HG03025 (cell line): ENCODE results near the gene PSMG1.
"Not testable (repeated sequence)": the region's sequence is repeated elsewhere in the genome, so short reads cannot be mapped to it uniquely, and the experiment has no call there.

Source experiments
- ATAC-seq: cut with Tn5 transposase; IDR thresholded peaks from one replicate; pipeline ENCODE4 v1.9.1; 2021; ENCODE audit warnings: mild to moderate bottlenecking, moderate library complexity; ENCODE audit not compliant: unreplicated experiment, low FRiP score

The PSMG1 gene, protein sequence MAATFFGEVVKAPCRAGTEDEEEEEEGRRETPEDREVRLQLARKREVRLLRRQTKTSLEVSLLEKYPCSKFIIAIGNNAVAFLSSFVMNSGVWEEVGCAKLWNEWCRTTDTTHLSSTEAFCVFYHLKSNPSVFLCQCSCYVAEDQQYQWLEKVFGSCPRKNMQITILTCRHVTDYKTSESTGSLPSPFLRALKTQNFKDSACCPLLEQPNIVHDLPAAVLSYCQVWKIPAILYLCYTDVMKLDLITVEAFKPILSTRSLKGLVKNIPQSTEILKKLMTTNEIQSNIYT

DNA sequence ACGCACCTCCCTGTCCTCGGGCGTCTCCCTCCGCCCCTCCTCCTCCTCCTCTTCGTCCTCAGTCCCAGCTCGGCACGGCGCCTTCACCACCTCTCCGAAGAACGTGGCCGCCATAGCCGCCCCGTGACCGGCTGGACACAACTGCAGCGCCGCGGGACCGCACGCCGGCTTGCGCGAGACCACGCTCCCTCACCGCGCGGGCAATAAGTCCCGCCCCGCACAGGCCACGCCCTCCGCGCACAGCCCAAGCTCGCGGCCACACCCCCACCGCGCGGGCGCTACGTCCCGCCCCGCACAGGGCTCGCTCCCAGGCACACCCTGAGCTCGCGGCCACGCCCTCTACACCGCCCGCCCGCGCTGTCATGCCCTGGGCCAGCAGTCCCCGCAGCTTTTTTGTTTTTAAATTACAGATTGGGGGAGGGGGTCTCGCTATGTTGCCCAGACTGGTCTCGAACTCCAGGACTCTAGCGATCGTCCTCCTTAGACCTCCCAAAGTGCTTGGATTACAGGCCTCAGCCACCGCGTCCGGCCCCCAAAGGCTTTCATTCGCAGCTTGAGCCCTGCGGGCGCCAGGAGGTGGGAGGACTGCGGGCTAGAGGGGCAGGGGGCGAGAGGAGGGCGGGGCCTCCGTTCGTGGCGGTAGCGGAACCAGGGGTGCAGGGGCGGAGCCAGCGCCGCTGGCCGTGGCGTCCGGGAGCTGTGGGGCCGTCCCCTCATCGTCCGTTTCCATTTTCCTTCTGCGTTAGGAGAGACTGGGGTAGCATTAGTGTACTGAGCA is at the start of gene PSMG1:
Gene PSMG1, minus strand, starts transcription at position 180 of the 778 bp plus-strand sequence. Its CDS starts 66 bp downstream, at position 114.
- ATAC-seq = peak; percentile 83

DNA sequence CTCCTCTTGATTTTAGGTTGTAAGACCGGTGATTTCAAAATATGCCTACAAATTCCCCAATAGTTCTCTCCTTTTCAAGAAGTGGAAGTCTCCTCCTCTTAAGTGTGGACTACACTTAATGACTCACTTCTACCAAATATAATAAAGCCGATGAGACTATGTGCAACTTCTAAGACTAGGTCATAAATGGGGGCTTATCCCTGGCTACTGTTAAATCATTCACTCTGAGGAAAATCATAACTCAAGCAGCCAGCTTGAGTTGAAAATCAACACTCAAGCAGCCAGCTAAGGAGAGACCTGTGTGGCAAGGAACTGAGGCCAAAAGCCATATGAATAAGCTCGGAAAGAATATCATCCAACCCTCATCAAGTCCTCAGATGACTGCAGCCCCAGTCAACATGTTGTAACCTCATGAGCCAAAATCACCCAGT is 49.6 kb upstream of the PSMG1 start:
- ATAC-seq = no peak

DNA sequence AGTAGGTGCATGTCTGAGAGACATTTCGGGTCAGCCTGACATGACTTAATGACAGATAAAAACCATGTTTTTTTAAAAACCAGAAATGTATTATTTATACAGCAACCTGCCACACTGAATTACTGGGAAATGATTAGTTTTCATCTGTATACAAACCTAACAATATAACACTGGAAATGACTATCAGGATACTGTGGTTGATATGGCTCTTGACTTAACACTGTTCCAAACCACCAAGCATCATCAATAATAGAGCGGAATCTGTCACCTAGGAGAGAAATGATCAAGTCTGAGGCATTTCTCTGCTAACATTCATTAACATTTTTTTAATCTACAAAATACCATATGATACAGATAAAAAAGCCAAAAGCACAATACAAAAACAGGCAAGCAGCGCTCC is 41.7 kb upstream of the PSMG1 start:
- ATAC-seq = no peak

DNA sequence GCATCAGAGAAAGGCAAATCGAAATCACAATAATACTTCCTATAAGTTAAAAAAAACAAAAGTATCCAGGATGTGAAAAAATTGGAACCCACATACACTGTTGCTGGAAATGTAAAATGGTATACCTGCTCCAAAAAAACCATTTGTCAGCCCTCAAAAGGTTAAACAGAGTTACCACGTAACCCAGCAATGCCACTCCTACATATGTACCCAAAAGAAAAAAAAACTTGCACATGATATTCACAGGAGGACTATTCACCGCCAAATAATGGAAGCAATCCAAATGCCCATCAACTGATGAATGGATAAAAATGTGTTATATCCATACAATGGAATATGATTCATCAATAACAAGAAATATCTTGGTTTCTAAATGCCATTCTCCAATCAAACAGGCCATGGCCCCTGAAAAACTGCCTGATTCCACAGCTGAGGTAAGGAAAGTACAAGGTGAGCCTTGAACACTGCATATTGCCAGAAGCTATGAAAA is 38.8 kb upstream of the PSMG1 start:
- ATAC-seq = no peak

DNA sequence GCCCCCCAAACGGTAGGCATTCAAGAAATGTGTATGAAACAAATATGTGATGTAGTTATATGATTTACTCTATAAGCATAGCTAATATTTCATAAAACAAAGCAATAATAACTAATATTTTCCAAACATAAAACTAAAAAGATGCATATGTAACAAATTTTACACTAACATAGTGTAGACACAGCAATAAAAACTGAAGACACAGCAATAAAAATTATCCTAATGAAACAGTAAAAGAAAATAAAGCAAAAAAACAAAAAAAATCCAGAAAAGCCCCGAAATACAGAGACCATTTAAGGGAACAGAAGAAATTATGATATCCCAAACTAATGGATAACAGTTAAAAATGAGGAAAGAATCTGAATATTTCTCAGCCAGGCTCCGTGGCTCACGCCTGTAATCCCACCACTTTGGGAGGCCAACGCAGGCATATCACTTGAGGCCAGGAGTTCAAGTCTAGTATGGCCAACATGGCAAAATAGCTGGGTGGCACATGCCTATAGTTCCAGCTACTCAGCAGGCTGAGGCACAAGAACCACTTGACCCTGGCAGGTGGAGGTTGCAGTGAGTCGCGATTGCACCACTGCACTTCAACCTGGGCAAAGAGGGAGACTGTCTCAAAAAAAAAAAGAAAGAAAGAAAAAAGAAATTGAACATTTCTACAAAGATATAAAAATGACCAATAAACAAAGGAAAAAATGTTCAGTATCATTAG is 38.2 kb upstream of the PSMG1 start:
- no peak for ATAC-seq

DNA sequence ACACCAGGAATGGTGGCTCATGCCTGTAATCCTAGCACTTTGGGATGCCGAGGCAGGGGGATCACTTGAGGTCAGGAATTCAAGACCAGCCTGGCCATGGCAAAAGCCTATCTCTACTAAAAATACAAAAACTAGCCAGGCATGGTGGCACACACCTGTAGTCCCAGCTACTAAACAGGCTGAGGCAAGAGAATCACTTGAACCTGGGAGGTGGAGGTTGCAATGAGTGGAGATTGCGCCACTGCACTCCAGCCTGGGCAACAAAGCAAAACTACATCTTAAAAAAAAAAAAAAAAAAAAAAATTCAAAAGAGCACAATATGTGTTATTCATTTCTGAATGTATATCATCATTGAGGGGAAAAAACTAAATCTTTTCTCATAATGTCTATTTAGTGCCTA is 37.6 kb upstream of the PSMG1 start:
- not testable (repeated sequence) for ATAC-seq

DNA sequence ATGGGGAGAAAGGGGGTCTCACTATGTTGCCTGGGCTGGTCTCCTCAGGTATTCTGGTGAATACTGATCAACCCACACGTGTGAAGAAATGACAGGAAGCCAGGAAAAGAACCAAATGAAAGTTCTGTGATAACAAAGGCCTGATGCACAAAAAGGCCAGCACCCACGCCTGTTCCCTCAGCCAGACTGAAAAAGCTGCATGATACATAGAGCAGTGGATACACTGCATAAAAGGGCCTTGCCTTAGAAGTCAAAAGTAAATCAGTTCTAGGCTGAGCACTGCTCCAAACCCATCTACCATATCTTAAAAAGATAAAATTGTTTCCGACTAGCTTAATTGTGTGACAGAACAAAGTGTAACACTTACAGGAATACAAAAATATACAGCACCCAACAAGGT is 36.9 kb upstream of the PSMG1 start:
- ATAC-seq = no peak

DNA sequence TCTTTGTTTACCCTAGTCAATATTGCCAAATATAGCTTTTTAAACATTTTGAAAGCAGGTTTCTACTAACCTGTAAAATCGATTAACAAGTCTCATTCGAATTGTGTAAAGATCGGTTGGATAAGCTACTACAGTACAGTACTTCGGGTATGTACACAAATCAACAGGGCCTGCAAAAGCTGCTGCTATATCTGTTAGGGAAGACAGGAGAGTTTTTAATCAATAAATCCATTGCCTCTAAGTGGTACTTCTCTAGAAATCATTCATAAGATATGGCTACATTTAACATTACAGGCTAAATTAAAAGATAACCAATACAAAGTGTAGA is 34.8 kb upstream of the PSMG1 start:
- ATAC-seq = no peak

DNA sequence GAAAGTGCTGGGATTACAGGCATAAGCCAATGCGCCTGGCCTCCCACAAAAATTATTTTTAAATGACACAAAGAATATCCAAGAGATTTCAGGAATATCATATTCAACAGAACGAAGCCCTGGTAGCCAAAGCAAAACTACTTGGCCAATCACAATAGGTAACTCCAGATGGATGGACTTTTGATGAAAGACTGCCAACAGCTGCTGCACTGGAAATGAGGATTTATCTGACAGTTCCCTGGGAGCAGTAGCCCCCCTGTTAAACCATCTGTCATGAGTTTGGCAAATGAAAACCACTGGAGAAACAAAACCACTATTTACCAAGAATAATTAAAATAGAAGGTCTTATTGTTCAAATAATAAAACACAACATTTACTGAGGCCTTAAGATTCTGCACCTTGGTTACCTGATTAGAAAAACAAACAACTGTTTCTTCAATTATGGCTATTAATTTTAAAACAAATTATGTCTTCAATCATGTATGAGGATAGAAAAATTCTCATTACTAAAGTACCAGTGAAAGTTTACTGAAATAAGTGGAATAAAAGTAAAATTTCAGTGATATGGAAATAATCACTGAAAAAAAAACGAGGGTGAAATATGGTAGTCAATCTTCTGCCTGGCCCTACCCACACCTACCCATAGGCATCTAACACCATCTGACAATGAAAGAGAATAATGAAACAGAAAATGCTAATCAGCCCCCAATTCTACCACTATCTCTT is 34.3 kb upstream of the PSMG1 start:
- ATAC-seq = no peak

DNA sequence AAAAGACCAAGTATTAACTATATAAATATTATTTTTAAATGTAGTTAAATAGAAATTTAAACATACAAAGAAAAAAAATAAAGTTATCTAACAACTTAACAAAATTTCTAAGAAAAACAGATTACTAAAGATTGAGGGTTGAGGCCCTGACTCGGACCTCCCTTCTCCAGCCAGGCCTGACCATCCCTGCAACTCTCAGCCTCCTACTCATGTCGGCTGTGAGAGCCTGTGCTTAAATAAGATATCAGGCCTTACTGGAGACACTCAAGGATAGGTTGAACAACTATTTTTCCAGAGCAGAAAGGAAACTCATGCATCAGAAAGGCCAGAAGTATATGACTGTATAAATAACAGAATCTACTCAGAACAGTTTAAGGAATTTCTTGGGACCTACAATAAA is 33.0 kb upstream of the PSMG1 start:
- ATAC-seq = no peak

DNA sequence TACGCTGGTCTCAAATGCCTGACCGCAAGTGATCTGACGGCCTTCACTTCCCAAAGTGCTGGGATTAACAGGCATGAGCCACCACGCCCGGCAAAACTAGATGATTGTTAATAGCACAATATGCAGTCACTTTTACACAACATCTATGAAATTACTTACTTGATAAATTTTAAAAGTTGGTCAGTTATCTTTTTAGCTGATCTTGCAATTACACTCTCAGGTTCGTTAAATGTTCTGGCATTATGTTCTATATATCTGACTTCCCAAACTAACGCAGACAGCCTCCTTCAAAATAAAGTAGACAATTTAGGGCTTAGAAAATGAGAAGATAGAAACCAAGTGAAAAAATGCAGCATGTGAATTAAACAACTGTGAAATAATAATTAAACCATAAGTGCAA is 31.8 kb upstream of the PSMG1 start:
- ATAC-seq = no peak

DNA sequence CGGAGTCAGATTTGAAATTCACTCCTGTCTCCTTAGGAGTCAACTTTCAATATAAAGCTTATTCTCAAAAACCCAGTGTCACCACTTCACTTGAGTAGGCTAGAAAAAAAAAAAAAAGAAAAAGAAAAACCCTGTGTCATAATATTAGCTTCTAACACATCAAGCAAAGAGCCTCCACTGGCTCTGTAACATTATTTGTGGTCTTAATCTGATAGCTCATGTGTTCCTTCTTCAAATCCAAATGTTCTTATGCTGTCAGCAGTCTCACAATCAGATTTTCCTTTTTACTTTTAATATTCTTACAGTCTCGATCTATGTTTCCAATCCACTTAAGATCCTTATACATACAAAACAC is 26.1 kb upstream of the PSMG1 start:
- ATAC-seq = no peak

DNA sequence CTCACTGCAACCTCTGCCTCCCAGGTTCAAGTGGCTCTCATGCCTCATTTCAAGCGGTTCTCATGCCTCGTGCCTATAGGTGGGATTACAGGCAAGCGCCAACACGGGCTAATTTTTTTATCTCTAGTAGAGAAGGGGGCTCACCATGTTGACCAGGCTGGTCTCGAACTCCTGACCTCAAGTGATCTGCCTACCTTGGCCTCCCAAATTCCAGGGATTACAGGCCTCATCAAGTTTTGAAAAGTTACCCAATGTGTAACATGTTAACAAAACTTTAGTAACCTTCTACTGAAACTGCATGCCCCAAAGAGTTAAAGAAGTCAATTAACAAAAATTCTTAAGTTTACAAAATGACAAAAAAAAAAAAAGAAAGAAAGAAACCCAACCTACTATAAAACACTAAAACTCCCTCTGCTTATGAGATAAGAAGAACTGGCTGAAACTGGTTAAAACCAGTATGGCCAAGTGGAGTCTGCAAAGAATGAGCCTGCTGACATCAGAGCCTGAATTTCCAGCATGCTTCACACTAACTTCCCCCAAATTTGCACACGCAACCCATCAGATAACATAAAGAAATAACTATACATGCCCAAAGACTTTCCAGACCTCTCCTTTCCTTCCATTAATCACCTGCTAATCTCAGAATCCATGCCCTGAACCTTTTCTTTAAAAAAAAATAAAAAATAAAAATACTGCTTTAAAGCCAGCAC is 25.5 kb upstream of the PSMG1 start:
- ATAC-seq = no peak

DNA sequence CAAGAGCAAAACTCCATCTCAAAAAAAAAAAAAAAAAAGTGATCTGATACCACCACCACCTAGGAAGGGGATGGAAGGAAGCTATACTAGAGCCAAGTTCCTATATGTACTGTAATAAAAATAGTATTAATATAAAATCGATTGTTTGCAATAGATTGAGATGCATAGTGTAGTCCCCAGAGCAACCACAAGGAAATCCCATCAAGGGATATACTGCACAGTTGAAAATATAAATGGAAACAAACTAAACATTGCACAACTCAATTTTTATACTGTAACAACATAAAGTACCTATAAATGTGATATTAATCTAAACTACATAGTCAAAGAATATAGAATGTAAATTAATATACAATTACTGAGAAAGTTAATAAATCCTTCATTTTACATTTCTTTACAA is 20.9 kb upstream of the PSMG1 start:
- ATAC-seq = no peak

DNA sequence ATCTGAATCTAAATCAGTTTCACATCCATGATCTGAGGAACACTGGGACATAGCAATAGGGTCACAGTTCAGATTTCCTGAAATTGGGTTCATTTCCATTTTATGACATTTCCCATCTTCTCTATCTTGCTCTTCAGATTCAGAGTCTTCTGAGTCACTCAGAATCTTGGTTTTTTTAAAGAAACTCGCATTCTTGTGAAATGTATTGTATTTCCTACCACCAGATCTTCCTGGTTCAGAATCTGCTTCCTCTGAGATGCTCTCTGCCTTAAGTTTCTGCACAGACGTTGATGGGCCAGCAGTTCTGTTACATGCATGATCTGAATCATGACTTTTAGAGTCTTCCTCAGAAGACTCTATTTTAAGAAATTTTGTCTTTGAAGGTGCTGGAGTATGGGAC is 15.5 kb upstream of the PSMG1 start:
- no peak for ATAC-seq

DNA sequence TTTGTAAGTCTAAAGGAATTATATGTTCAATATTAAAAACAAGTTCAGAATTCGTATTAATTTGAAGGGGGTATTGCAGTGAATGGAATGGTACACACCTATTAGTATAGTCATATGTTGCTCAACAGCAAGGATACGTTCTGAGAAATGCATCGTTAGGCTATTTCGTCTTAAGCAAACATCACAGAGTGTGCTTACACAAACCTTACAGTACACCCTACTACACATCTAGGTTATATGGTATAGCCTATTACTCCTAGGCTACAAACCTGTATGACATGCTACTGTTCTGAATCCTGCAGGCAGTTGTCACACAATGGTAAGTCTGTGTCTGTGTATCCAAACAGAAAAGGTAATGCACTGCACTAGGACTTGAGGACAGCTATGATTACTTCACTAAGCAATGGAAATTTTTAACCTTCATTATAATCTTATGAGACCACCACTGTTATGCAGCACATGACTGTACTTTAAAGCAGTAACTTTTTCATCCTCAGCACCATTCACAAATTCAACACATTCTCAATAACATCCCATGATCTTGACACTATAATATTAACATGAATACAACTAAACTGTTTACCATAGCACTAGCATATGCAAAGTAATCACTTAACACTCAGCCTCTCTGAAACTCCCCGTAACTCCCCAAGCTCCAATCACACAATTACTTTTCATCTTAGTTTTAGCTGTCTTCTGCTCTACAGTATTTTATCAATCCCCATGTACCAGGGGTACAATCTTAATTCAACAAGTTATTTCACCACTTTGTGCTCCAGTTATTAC is 14.4 kb upstream of the PSMG1 start:
- no peak for ATAC-seq

DNA sequence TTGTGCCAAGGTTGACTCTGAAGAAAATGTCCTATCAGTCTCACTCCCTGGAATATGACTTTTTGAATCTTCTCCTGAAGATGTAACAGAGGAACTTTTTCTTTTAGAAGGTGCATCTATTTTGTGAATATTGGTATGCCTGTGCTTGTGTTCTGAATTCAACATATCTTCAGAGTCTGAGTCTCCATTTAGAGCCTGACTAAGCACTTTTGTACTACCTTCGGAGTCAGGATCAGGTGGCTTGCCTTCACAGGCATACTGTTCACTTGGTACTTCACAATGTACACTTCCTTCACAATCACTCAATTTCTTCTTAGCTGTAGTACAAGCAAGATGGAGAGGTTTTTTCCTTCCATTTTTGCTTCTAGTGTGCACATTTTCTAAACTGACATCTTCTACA is 13.6 kb upstream of the PSMG1 start:
- no peak for ATAC-seq

DNA sequence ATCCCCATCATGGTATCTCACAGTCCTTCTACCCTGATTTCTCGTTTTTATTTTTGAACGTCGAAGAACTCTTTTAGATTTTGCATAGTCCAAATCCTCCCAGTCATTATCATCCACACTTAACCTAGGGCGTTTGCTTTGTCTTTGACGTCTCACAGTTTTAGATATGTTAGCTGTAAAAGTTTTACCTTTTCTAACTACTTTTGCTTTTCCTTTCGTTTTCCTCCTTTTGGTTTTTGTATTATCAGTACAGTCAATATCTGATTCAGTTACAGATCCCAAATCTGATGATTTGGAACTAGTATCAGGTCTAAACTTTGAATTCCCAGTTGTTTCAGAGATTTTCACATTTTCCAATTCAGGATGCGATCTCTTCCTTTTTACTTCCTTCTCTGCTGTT is 13.1 kb upstream of the PSMG1 start:
- ATAC-seq = no peak

DNA sequence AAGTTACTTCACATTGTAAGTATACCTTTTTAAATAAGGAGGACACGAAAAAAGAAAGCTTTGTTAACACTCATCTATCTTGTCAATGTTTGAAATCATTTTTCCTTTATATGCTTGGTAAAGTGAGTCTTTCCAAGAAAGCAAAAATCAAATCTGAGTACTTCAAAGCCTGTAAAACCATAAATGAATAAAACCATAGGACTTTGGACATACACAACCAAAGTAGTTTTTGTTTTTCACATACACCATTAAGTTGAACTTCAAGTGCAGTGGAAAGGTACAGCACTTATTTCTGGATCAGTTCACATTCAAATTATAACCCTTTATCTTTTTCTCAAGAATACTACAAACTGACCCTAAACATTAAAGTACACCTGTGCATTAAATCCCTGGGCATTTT is 10.1 kb upstream of the PSMG1 start:
- no peak for ATAC-seq
